Common myeloid progenitor, CD34-positive (primary cell): ENCODE data around the gene RAPGEF2.

Experiments used
- CTCF ChIA-PET: fragments of 350-600 bp; sonication (Branson Sonifier 250); formaldehyde crosslinking; loops from one replicate; lab custom pipeline; 2021; ENCODE audit warnings: antibody characterized with exemption; lab: Charles Lee
- POLR2A ChIA-PET: fragments of 350-600 bp; sonication (Branson Sonifier 250); formaldehyde crosslinking; loops from one replicate; lab custom pipeline; 2021; ENCODE audit warnings: antibody characterized with exemption; lab: Charles Lee
- DNase-seq, 3 donors: peaks; one replicate each; pipeline versions ENCODE4 v3.0.0 to v3.0.0-alpha.2; 2013
- H3K27ac ChIP-seq, 2 experiments: 1 replicate in 1 of 2; 2 replicates in 1 of 2; pipeline ENCODE4 v1.7.0; 2013; ENCODE audit warnings: inconsistent platforms in 2 of 2, low read length in 2 of 2, mild to moderate bottlenecking in 2 of 2, low read depth in 1 of 2, moderate library complexity in 1 of 2; ENCODE audit not compliant: severe bottlenecking in 2 of 2, insufficient read depth in 1 of 2, poor library complexity in 1 of 2
- H3K27me3 ChIP-seq, 5 experiments: replicated peaks in 2 of 5; 1 replicate in 3 of 5; 2 replicates in 2 of 5; pipeline versions ENCODE4 v1.6.1 to v1.7.0; 2013; ENCODE audit warnings: low read length in 4 of 5, mild to moderate bottlenecking in 2 of 5, moderate library complexity in 2 of 5, inconsistent platforms in 1 of 5; ENCODE audit not compliant: insufficient read depth in 5 of 5, control insufficient read depth in 4 of 5
- H3K36me3 ChIP-seq, 4 experiments: 1 replicate in 2 of 4; 2 replicates in 2 of 4; pipeline versions ENCODE4 v1.6.1 to v1.7.0; 2013; ENCODE audit warnings: low read length in 3 of 4, control low read depth in 1 of 4, mild to moderate bottlenecking in 1 of 4; ENCODE audit not compliant: control insufficient read depth in 4 of 4, insufficient read depth in 4 of 4
- H3K4me1 ChIP-seq, 4 experiments: 1 replicate in 3 of 4; 2 replicates in 1 of 4; pipeline versions ENCODE4 v1.6.1 to v1.7.1; 2013; ENCODE audit warnings: low read length in 3 of 4, mild to moderate bottlenecking in 3 of 4, control low read depth in 1 of 4, inconsistent platforms in 1 of 4, moderate library complexity in 1 of 4; ENCODE audit not compliant: control insufficient read depth in 4 of 4, insufficient read depth in 4 of 4; ENCODE audit errors: control extremely low read depth in 1 of 4
- H3K4me3 ChIP-seq, 7 experiments: 1 replicate in 4 of 7; 2 replicates in 3 of 7; pipeline versions ENCODE4 v1.5.1 to v1.7.0; 2013; ENCODE audit warnings: mild to moderate bottlenecking in 7 of 7, low read length in 6 of 7, moderate library complexity in 6 of 7, inconsistent platforms in 2 of 7, low read depth in 2 of 7, control low read depth in 1 of 7; ENCODE audit not compliant: insufficient read depth in 4 of 7, control insufficient read depth in 1 of 7; ENCODE audit errors: extremely low read depth in 1 of 7
- H3K9me3 ChIP-seq, 5 experiments: 1 replicate in 4 of 5; 2 replicates in 1 of 5; pipeline versions ENCODE4 v1.6.1 to v1.7.1; 2013; ENCODE audit warnings: low read length in 4 of 5, mild to moderate bottlenecking in 2 of 5, inconsistent platforms in 1 of 5, low read depth in 1 of 5, moderate library complexity in 1 of 5; ENCODE audit not compliant: control insufficient read depth in 4 of 5, insufficient read depth in 2 of 5; ENCODE audit errors: control extremely low read depth in 1 of 5
- WGBS: methylation state at CpG from one replicate; pipeline ENCODE4 v1.1.5; 2013; ENCODE audit not compliant: insufficient coverage; 5-methylcytosine and 5-hydroxymethylcytosine counted together

The RAPGEF2 gene

DNA sequence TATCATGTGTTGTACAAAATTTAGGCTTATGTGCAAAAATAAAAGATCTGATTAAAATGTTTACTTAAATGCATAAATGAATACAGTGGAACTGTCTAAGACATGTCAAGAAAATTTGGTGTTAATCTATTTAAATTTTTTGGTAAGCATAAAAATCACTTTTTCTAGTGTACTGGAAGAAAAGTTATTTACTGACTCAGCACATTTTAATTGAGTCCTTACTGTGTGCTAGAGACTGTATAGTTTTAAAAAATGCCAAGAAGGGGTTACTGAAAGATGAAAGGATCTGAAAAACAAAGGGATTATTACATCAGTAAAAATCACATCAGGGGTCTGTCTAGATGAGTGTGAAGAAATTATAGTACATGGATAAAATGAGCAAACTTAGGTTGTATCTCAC, 60.6 kb downstream of the RAPGEF2 start:
- Histone ChIP-seq H3K27ac (no peak overlapping the region), H3K4me1 (peaks cover 5 to 33% (median 12%) of the 10 kb centered on the region in 4 experiments), H3K9me3 (peaks cover 0 to 2% (median 0%) of the 10 kb centered on the region in 5 experiments), H3K27me3 (no peaks in the 10 kb centered on the region), H3K36me3 (no peaks in the 10 kb centered on the region), H3K4me3 (no peak overlapping the region)
- no peak for DNase-seq
- ChIA-PET POLR2A (no interaction called here), CTCF (interaction anchor here (0.9 to 1.8 kb wide), 2 partner anchors 14 to 39 kb away, joined by 3 to 5 read pairs; no protein-coding TSS in a partner anchor)

DNA sequence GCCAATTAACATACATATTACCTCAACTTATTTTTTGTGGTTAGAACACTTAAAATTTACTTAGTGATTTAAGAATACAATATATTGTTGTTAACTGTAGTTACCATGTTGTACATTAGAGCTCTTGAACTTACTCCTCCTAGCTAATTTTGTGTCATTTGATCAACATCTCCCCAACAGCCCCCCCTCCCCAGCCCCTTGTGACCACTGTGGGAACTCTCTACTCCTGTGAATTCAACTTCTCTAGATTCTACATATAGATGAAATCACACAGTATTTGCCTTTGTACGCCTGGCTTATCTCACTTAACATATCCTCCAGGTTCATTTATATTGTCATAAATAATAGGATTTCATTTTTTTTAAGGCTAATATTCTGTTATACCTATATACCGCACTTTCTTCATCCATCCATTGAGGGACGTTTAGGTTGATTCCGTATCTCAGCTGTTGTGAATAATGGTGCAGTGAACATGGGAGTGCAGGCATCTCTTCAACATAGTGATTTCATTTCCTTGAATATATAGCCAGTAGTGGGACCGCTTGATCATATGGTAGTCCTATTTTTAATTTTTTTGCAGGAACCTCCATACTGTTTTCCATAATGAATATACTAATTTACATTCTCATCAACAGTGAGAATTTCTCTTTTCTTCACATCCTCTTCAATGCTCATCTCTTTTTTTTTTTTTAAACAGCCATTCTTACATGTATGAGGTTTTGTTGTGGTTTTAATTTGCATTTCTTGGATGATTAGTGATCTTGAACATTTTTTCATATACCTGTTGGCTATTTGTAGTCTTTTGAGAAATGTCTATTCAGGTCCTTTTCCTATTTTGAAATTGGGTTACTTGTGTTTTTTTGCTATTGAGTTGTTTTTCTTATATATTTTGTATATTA, 66.8 kb downstream of the RAPGEF2 start:
- Histone ChIP-seq H3K27me3 (no peaks in the 10 kb centered on the region), H3K4me1 (peaks cover 0 to 33% (median 21%) of the 10 kb centered on the region in 4 experiments), H3K9me3 (peaks cover 0 to 2% (median 0%) of the 10 kb centered on the region in 5 experiments), H3K4me3 (no peak overlapping the region), H3K27ac (no peak overlapping the region), H3K36me3 (peaks cover 0 to 2% (median 0%) of the 10 kb centered on the region in 4 experiments)
- CTCF ChIA-PET, result no interaction called here
- WGBS, result 60% methylated on average over 1 of the region's 5 CpGs
- POLR2A ChIA-PET, result no interaction called here
- DNase-seq, result peak in 1 of 3 donors; percentile 52

DNA sequence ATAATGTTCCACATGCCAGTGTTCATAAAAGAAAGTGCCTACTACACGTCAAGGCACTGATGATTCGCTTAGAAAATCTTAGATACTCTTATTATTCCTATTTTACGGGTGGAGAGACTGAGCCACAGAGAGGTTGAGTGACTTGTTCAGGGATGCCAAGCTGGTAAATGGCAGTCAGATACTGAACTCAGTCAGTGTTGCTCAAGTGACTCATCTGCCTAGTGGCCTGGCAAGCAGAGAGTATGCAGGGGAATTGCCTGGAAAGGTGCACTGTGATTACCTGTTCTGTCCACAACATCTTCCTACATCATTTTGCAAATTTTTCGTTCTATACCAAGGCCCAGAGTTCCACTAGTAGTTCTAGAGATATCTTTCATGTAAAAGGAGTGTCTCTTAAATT, 68.4 kb downstream of the RAPGEF2 start:
- ChIA-PET POLR2A (no interaction called here), CTCF (interaction anchor here (2.8 kb wide), 1 partner anchor 25 kb away, joined by 6 read pairs; no protein-coding TSS in a partner anchor)
- peaks cover 0 to 2% (median 0%) of the 10 kb centered on the region in 5 experiments for H3K9me3 ChIP-seq
- WGBS, result 100% methylated on average over 2 of the region's 4 CpGs
- no peaks in the 10 kb centered on the region for H3K27me3 ChIP-seq
- H3K36me3 ChIP-seq, result peaks cover 0 to 2% (median 0%) of the 10 kb centered on the region in 4 experiments
- DNase-seq, result no peak
- peaks cover 0 to 50% (median 33%) of the 10 kb centered on the region in 4 experiments for H3K4me1 ChIP-seq
- no peak overlapping the region for H3K27ac ChIP-seq
- H3K4me3 ChIP-seq, result no peak overlapping the region

DNA sequence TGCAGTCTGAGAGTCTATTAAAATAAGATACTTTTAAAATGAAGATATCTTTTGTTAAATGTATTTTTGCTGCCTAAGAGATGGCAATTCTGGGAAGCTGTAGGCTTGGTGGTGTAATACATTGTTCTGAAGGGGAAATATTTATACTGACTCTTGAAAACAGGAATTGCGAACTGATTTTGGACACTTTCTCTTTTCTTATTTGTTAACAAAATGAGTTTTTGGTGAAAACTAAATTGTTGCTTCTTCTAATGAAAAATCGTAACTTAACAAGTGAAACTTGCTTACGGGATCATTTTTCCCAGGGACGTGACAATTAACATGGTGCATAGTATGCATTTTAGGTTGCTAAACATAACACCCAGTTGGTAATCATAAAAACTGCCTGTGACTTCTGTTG, 71.0 kb downstream of the RAPGEF2 start:
- H3K9me3 ChIP-seq, result no peaks in the 10 kb centered on the region
- no peak overlapping the region for H3K27ac ChIP-seq
- peaks cover 15 to 68% (median 50%) of the 10 kb centered on the region in 4 experiments for H3K4me1 ChIP-seq
- H3K27me3 ChIP-seq, result no peaks in the 10 kb centered on the region
- CTCF ChIA-PET, result interaction anchor here (1.0 to 2.8 kb wide), 6 partner anchors 13 to 317 kb away, joined by 3 to 6 read pairs (median 4); no protein-coding TSS in a partner anchor
- WGBS, result 100% methylated on average over 2 of the region's 4 CpGs
- peaks cover 0 to 2% (median 0%) of the 10 kb centered on the region in 4 experiments for H3K36me3 ChIP-seq
- no peak overlapping the region for H3K4me3 ChIP-seq
- POLR2A ChIA-PET, result no interaction called here
- DNase-seq, result no peak

DNA sequence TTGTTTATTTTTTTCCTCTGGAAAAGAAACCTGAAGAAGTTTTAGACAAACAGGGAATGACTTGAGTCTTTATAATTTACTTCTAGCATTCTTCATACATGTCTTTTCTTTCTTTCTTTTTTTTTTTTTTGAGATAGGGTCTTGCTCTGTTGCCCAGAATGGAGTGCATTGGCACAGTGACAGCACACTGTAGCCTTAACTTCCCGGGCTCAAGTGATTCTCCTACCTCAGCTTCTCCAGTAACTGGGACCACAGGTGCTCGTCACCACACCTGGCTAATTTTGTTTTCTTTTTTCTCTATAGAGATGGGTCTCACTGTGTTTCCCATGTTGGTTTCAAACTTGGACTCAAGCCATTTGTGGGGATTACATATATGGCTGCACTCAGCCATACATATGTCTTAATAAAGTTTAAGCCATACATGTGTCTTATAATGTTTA, 71.8 kb downstream of the RAPGEF2 start:
- H3K4me1 ChIP-seq, result peaks cover 21 to 76% (median 56%) of the 10 kb centered on the region in 4 experiments
- H3K36me3 ChIP-seq, result peaks cover 0 to 2% (median 0%) of the 10 kb centered on the region in 4 experiments
- no peaks in the 10 kb centered on the region for H3K9me3 ChIP-seq
- ChIA-PET CTCF (interaction anchor here (0.6 to 1.5 kb wide), 3 partner anchors 70 to 318 kb away, joined by 3 read pairs; no protein-coding TSS in a partner anchor), POLR2A (no interaction called here)
- DNase-seq, result no peak
- peak overlapping the region; percentile 30 to 72 for H3K27ac ChIP-seq
- 80% methylated on average over 1 of the region's 2 CpGs for WGBS
- no peaks in the 10 kb centered on the region for H3K27me3 ChIP-seq
- peak overlapping the region in 1 of 7 experiments; percentile 26 for H3K4me3 ChIP-seq

DNA sequence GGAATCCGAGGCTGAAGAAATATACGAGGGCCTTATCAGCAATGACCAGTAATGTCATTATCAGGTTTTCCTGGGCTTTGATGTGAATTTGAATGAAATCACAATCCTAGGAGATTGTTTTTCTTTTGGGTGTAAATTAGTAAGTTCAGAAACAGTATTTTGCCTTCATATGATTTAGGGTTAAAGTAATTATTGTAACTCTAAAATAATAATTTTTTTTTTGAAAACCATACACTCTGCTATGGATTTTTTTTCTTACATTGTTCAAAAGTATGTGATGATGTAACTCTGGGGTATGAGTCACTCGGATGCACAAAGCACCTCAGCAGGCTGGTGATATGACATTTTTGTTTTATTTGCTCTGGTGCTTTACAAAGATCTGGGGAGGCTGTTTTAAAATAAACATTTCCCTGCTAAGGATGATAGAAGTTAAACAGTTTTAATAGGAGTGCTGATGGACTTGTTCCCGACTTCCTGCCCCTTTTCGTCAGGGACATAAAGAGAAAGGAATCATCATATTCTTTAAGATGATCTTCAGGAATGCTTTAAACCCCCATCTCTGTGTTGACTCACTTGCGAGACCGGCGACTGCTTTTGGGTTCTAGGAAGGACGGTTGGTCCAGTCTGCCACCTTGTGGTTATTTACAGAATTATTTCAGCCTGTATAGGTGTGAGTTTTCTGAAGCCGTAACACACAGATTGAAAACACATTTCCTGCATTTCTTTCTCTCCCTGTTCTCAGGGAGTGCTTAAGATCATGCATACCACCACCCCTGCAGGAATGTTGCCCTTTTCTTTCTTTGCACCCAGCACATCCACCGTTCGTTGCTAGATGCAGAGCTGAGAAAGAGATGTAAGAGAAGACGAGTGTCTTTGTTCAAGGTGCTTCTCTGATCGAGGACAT, 72.5 kb downstream of the RAPGEF2 start:
- Histone ChIP-seq H3K4me1 (peaks cover 26 to 82% (median 63%) of the 10 kb centered on the region in 4 experiments), H3K36me3 (peaks cover 0 to 2% (median 0%) of the 10 kb centered on the region in 4 experiments), H3K27me3 (no peaks in the 10 kb centered on the region), H3K27ac (peak overlapping the region; percentile 30 to 72), H3K9me3 (no peaks in the 10 kb centered on the region), H3K4me3 (peak overlapping the region in 5 of 7 experiments; percentile 16 to 69 (median 36))
- DNase-seq, result peak; percentile 88 to 94 (median 93)
- ChIA-PET POLR2A (interaction anchor here (0.6 kb wide), 1 partner anchor 146 kb away, joined by 3 read pairs; no protein-coding TSS in a partner anchor), CTCF (interaction anchor here (1.0 to 1.9 kb wide), 5 partner anchors 20 to 319 kb away, joined by 3 to 5 read pairs (median 5); no protein-coding TSS in a partner anchor)
- 15% methylated on average over 5 of the region's 14 CpGs for WGBS
